ENCODE measurements around the gene ZIC5. TPM values are rescaled to one million over a fixed set of nuclear protein-coding genes. Genes with fewer than 3 reads are reported as not detected.

Gene ZIC5
- total and polyA plus RNA-seq, 2 of the 13 experiments (the other 11 are each of a cell fraction or from before 2014, with no cell fraction given) = 0.02 to 0.07 TPM

DNA sequence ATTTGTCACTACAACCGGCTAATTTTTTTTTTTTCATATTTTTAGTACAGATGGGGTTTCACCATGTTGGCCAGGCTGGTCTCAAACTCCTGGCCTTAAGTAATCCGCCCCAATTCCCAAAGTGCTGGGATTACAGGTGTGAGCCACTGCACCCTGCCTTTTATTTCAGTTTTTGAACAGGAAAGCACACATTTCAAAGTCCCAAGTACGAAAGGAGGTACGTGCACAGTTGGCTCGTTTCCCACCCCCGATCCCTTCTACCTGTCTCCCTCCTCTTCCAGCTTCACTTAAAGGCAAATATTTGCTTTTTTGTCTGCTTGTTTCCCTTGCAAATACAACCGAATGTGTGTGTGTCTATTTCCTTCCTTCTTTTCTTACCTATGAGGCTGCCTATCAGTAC is 30.5 kb downstream of the ZIC5 start (continued):
- peak; percentile 93 for TF ChIP-seq PAXIP1 (CRISPR knock-in tag; conservative IDR thresholded peaks at IDR 0.05)
- TF ChIP-seq MEIS1 (CRISPR knock-in tag; IDR thresholded peaks at IDR 0.05; ENCODE audit: borderline replicate concordance) = no peak
- no peak for TF ChIP-seq SSRP1 (CRISPR knock-in tag; IDR thresholded peaks at IDR 0.05)
- no peak for TF ChIP-seq JARID2 (CRISPR knock-in tag; IDR thresholded peaks at IDR 0.05; ENCODE audit: insufficient replicate concordance)
- no peak; the same call in 1 of the 2 replicates for TF ChIP-seq CHD4 (IDR thresholded peaks at IDR 0.05; ENCODE audit: borderline replicate concordance, low read length)
- TF ChIP-seq ZNF674 (CRISPR knock-in tag; IDR thresholded peaks at IDR 0.05; ENCODE audit: low read depth) = no peak
- TF ChIP-seq RFXANK (CRISPR knock-in tag; IDR thresholded peaks at IDR 0.05) = no peak
- TF ChIP-seq ZNF10 (CRISPR knock-in tag; IDR thresholded peaks at IDR 0.05; ENCODE audit: borderline replicate concordance, low read depth) = no peak
- TF ChIP-seq HES4 (CRISPR knock-in tag; IDR thresholded peaks at IDR 0.05; ENCODE audit: borderline replicate concordance) = no peak
- no peak for TF ChIP-seq ZNF407 (CRISPR knock-in tag; IDR thresholded peaks at IDR 0.05; ENCODE audit: not compliant biosample characterization)
- peak in 1 of 2 experiments; percentile 62; a peak in 1 of 4 replicates for TF ChIP-seq KLF16 (CRISPR knock-in tag; IDR thresholded peaks at IDR 0.05)
- no peak for TF ChIP-seq HDAC6 (IDR thresholded peaks at IDR 0.05; ENCODE audit: low read depth, low read length)
